ENCODE data around the gene C4orf46. TPM values are rescaled to one million over a fixed set of nuclear protein-coding genes. Genes with fewer than 3 reads are reported as not detected.

The C4orf46 gene
- 1.5 and 7.4 TPM in 2 replicates for polyA plus RNA-seq

DNA sequence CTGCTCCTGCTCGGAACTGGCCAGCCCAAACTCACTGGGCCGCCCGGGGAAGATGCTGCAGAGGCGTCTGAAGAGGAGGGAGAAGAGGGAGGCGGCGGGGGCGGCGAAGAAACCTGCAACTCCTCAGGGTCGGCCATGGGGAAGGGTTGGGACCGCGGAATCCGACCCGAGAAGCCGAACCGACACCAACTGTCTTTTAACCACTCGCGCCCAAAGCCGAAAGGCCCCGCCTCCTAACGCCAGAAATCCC is at the start of gene C4orf46:
C4orf46 (minus strand) TSS at position 223 of the 250 bp plus-strand sequence; CDS start at position 137, 86 bp downstream.

DNA sequence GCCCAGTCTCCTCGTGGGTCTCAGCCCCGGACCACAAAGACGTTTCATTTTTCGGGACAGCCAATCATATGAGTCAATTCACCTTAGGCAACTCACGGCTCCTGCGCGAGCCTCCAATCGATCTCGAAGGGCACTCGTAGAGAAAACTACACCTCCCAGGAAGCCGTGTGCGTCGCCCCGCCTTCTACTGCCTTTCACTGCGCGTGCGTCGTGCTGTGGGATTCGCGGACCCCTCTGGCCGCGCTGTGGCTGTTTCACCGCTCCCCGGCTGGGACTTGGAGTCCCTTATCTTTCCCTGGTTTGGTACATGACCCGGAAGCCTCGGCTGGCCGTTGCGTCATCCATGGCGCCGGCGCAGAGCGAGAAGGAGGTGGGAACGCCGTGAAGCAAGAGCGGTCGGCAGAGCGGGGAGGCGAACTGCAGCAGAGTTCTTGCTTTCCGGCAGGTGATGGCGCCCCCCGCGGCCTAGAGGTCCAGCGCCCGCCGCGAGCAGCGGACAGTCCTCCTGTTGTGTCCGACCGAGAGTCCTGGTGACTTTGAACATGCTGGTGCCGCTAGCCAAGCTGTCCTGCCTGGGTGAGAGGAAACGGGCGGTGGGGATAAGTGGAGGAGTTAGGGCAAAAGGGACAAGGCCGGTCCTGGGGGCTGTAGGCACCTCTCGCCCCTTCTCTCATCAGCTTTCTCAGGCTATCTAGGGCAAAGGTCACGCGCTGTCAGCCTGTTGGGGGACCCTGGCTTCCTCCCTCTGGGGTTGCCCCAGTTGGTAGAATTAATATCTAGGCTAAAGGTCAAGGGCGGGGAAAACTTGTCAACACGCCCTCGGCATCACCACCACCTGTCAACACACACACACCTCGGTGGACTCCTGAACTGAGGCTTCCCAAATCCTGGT is 474 bp upstream of the C4orf46 start, which contains the start of gene ETFDH:
ETFDH (plus strand) TSS at position 382 of the 892 bp plus-strand sequence; CDS start at position 543, 161 bp downstream.

Other genes starting within 250 kb of the C4orf46 start
- 10.5 TPM in 1 of 2 replicates, not detected in the other for gene RXFP1, start 150.0 kb downstream of the C4orf46 start, polyA plus RNA-seq
- 26.5 and 30.0 TPM in 2 replicates for gene ETFDH, start 409 bp upstream of the C4orf46 start, polyA plus RNA-seq
- 90.0 and 91.6 TPM in 2 replicates for gene PPID, start 51.5 kb upstream of the C4orf46 start, polyA plus RNA-seq
- 7.0 and 7.6 TPM in 2 replicates for gene FNIP2, start 97.1 kb upstream of the C4orf46 start, polyA plus RNA-seq